Aorta (tissue), 5 donors: ENCODE measurements around the gene TSPAN17. TPM values are rescaled to one million over a fixed set of nuclear protein-coding genes. Genes with fewer than 3 reads are reported as not detected.

ENCODE experiments used
- ATAC-seq: fragments of 200-7000 bp; cut with Tn5 transposase; one replicate; pipeline ENCODE4 v1.9.1; 2022; ENCODE audit warnings: moderate library complexity; ENCODE audit not compliant: low FRiP score
- DNase-seq, 2 donors: peaks; one replicate each; pipeline ENCODE4 v3.0.0-alpha.2; 2020
- H3K27ac ChIP-seq, 2 donors: one replicate each; pipeline ENCODE4 v1.5.1; 2013; ENCODE audit warnings: low read length in 2 of 2, mild to moderate bottlenecking in 2 of 2, moderate library complexity in 2 of 2, control low read depth in 1 of 2, inconsistent platforms in 1 of 2, low read depth in 1 of 2
- H3K27me3 ChIP-seq, 2 donors: one replicate each; pipeline ENCODE4 v1.6.1; 2013; ENCODE audit warnings: control low read depth in 1 of 2, low read length in 1 of 2, mild to moderate bottlenecking in 1 of 2, moderate library complexity in 1 of 2; ENCODE audit not compliant: insufficient read depth in 2 of 2, control insufficient read depth in 1 of 2
- H3K36me3 ChIP-seq, 2 donors: one replicate each; pipeline ENCODE4 v1.6.1; 2013; ENCODE audit warnings: control low read depth in 1 of 2, low read length in 1 of 2, mild to moderate bottlenecking in 1 of 2; ENCODE audit not compliant: insufficient read depth in 2 of 2, control insufficient read depth in 1 of 2
- H3K4me1 ChIP-seq, 2 donors: one replicate each; pipeline ENCODE4 v1.6.1; 2013; ENCODE audit warnings: low read length in 2 of 2, control low read depth in 1 of 2, mild to moderate bottlenecking in 1 of 2, moderate library complexity in 1 of 2; ENCODE audit not compliant: insufficient read depth in 2 of 2, control insufficient read depth in 1 of 2
- H3K4me3 ChIP-seq, 2 donors: one replicate each; pipeline ENCODE4 v1.5.1; 2013; ENCODE audit warnings: low read length in 2 of 2, control low read depth in 1 of 2, mild to moderate bottlenecking in 1 of 2
- H3K9me3 ChIP-seq: one replicate; pipeline ENCODE4 v1.6.1; 2013; ENCODE audit warnings: mild to moderate bottlenecking, low read length; ENCODE audit not compliant: control insufficient read depth
- WGBS, 2 donors: extraction: QIAGEN DNeasy Blood & Tissue Kit; methylation state at CpG; one replicate each; pipeline ENCODE4 v1.1.7; 2013; 5-methylcytosine and 5-hydroxymethylcytosine counted together
- intact Hi-C, 2 donors: fragments of 100-400 bp; cut with DNase I; formaldehyde crosslinking; loops; one replicate each; pipeline versions ENCODE4 v1.14.2 to v1.15.0; 2022
- polyA plus RNA-seq, 2 donors: library from polyadenylated mRNA; stranded (reverse); fragments of 200-250 nt; gene quantifications; one replicate each; pipeline ENCODE4 v1.2.3, GENCODE V29; 2013
- total RNA-seq, 2 donors: library from RNA; stranded (reverse); fragmentation: NEBNext Ultra II Directional; extraction: Animal tissue kit (Norgen Biotek cat#: 25700); gene quantifications; one replicate each; pipeline ENCODE4 v1.2.1, GENCODE V29; 2021
- donor health status: healthy with polysubstance abuse.
- donor health status: Bipolar disorder and iron deficiency.
- donor health status: DM: no; HTN: no; CAD: no.
- donor health status: DM: no; HTN: no; CAD: no.
- donor health status: DM: yes; HTN: yes; CAD: no.

The TSPAN17 gene
- total and polyA plus RNA-seq, 4 donors = 13.9 to 22.9 (median 19.5) TPM

DNA sequence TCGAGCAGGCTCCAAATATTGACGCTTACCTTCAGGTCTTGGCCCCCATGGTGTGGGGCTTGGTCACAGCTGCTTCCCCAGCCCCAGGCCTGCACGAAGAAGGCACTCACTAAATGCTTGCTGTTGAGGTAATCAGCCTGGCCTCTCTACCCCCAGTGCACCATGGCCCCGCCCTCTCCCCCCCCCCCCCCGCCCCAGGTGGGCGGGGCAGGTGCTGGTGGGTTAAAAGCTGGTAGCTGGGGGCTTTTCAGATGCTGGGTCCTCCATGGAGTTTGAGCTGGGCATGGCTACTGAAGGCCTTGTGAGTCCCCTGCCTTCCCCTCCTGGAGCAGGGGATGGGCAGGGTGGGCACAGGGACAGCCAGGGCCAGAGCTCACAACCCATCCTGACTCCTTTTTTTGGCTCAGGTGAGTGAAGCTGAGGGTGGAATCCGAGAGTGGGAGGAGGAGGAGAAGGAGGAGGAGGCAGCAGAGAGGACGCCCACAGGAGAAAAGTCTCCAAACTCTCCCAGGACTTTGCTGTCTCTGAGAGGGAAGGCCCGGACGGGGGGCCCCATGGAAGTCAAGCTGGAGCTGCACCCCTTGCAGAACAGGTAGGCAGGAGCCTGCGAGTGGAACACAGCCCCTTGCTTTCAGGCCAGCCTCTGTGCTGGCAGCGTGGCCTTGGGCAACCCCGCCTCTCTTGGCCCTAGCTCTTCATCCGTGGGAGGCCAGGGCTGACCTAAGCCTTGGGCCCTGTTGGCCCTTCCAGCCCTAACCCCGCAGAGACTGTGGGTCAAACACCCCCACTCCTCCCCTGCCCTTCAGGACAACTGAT lies 4.4 kb upstream of the TSPAN17 start:
- intact Hi-C loops = loop anchor here in 1 of 2 donors (10.0 kb wide), 1 partner anchor 228 kb away; the partner anchor contains the start of gene CLTB
- 48 to 51% methylated on average over 12 to 15 of the region's 15 CpGs for WGBS, 2 donors

DNA sequence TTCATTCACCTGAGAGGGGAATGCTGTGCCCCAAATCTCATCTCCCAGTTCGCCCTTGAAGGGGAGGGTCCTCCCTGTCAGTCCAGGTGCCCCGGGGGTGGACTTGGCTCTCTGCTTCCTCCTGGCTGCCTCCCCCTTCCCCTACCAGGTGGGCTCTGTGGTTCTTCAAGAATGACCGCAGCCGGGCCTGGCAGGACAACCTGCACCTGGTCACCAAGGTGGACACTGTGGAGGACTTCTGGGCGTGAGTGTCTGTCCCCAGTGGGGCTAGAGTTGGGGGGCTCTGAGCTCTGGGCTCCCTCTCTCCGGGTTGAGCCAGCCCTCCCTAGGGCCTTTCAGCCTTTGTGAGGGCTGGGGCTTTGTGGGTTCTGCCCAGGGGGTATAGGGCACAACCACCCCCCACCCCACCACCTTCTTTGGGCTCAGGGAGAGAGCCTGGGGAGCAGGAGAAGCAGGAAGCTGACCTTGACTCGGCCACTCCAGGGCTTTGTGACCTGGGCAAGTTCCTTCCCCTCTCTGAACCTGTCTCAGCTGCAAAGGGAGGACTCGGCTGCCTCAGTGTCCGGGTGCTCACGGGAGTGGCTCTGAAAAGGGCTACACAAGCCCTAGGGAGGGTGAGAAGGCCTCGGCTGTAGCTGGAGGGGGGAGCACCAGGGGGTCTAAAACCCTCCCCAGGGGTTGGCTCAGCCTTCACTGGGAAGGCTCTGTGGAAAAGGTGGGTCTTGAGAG lies 3.6 kb upstream of the TSPAN17 start:
- Histone ChIP-seq H3K4me3 (no peak overlapping the region), H3K27me3 (no peaks in the 10 kb centered on the region), H3K27ac (no peak overlapping the region), H3K4me1 (no peaks in the 10 kb centered on the region), H3K9me3 (no peaks in the 10 kb centered on the region), H3K36me3 (no peaks in the 10 kb centered on the region)
- DNase-seq = no peak
- intact Hi-C loops = loop anchor here in 1 of 2 donors (10.0 kb wide), 1 partner anchor 229 kb away; the partner anchor contains the start of gene CLTB
- ATAC-seq = no peak
- WGBS, 2 donors = 86 to 88% methylated on average over 11 of the region's 11 CpGs

More for the DNA sequence above, 4.4 kb upstream of the TSPAN17 start:
- ATAC-seq (no peak), DNase-seq (no peak)
- no peaks in the 10 kb centered on the region for H3K9me3 ChIP-seq
- H3K36me3 ChIP-seq = no peaks in the 10 kb centered on the region
- H3K27ac ChIP-seq = no peak overlapping the region
- H3K27me3 ChIP-seq = no peaks in the 10 kb centered on the region
- no peaks in the 10 kb centered on the region for H3K4me1 ChIP-seq
- H3K4me3 ChIP-seq = no peak overlapping the region

DNA sequence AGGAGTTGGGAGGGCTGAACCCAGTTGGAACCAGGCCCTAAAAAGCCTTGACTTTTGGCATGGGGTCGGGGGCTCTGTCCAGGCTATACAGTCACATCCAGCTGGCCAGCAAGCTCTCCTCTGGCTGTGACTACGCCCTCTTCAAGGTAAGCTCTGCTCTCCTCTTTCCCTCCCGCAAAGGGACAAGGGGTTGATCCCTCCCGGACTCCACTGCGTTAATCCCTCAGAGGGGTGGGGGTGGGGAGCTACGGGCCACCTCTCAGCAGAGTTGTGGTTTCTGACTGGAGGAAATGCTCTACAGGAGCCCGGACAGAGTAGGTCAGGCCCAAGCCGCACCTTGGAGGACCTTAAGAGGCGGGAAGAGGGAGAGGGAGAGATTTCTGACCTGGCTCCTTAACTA lies 3.0 kb upstream of the TSPAN17 start:
- 73 to 82% methylated on average over 9 of the region's 9 CpGs for WGBS, 2 donors
- no peak for DNase-seq

DNA sequence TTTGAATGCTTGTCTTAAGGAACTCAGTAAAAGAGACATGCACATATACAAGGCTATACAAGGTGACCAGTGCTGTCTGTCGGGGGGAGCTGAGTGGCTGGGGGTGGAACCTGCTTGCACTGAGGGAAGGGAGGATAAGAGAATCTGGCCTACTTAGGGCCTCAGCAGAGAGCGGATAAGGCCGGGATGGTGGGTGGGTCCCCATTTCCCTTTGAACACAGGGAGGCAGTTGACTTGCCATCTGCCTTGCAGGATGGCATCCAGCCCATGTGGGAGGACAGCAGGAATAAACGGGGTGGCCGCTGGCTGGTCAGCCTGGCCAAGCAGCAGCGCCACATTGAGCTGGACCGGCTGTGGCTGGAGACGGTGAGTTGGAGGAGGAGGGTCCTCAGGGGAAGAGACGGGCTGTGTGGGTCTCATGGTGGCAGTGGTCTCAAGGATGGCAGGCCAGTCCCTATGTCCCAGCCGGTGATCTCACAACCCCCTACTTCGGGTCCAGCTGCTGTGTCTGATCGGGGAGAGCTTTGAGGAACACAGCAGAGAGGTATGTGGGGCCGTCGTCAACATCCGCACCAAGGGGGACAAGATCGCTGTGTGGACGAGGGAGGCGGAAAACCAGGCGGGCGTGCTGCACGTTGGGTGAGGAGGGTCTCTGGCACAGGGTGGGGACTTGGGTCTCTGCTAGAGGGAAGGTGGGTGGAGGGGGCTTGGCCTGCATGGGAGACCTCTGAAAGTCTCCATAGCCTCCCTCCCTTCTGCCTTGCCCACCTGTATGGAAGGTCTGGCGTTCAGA lies 2.2 kb upstream of the TSPAN17 start:
- DNase-seq = no peak
- no peaks in the 10 kb centered on the region for H3K27me3 ChIP-seq
- H3K4me1 ChIP-seq = no peaks in the 10 kb centered on the region
- ATAC-seq = no peak
- no peak overlapping the region for H3K4me3 ChIP-seq
- no peaks in the 10 kb centered on the region for H3K9me3 ChIP-seq
- intact Hi-C loops = loop anchor here (5.0 to 10.0 kb wide), 3 partner anchors 103 to 230 kb away; partner anchors contain the start of genes CLTB (in 1 of the 2) and RNF44 (in 1 of the 2)
- no peak overlapping the region for H3K27ac ChIP-seq
- no peaks in the 10 kb centered on the region for H3K36me3 ChIP-seq
- WGBS, 2 donors = 94 to 96% methylated on average over 22 of the region's 22 CpGs

More for the DNA sequence above, 3.0 kb upstream of the TSPAN17 start:
- H3K4me1 ChIP-seq = no peaks in the 10 kb centered on the region
- no peaks in the 10 kb centered on the region for H3K36me3 ChIP-seq
- no peak overlapping the region for H3K4me3 ChIP-seq
- H3K9me3 ChIP-seq = no peaks in the 10 kb centered on the region
- ATAC-seq = no peak
- H3K27ac ChIP-seq = no peak overlapping the region
- intact Hi-C loops = loop anchor here in 1 of 2 donors (10.0 kb wide), 1 partner anchor 229 kb away; the partner anchor contains the start of gene CLTB
- H3K27me3 ChIP-seq = no peaks in the 10 kb centered on the region

DNA sequence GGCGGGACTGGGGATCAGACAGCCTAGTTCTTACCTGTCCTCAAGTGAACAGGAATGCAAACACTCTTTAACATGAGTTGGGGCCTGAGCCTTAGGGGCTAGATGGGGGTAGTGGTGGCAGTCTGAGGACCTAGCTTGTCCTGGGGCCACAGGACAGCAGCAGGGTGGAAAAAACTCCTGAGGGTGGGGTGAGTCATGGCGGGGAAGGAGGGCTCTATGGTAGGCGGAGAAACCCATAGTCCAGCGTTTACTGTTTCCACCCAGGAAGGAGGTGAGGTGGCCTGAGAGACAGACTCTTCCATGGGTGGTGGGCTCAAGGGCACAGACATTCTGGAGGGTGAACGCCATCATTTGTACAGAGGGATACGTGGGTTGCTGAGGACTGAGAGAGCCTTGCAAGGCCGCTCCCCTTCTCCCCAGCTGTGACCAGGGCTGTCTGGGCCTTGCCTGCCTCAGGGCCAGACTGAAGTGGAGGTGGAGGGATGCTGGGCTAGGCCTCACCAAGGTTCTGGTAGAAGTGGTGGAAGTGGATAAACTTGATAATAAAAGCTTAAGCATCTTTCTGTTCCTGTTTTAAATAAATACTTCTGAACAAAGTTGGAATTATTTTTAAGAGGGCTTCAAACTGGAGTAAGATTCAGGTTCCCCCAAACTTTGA lies 1.1 kb upstream of the TSPAN17 start:
- ATAC-seq (no peak), DNase-seq (no peak)
- Histone ChIP-seq H3K4me1 (no peaks in the 10 kb centered on the region), H3K27ac (no peak overlapping the region), H3K4me3 (no peak overlapping the region), H3K36me3 (no peaks in the 10 kb centered on the region), H3K27me3 (no peaks in the 10 kb centered on the region), H3K9me3 (no peaks in the 10 kb centered on the region)
- intact Hi-C loops = loop anchor here (5.0 to 10.0 kb wide), 3 partner anchors 104 to 231 kb away; partner anchors contain the start of genes CLTB (in 1 of the 2) and RNF44 (in 1 of the 2)
- WGBS, 2 donors = 95 to 96% methylated on average over 7 of the region's 7 CpGs

DNA sequence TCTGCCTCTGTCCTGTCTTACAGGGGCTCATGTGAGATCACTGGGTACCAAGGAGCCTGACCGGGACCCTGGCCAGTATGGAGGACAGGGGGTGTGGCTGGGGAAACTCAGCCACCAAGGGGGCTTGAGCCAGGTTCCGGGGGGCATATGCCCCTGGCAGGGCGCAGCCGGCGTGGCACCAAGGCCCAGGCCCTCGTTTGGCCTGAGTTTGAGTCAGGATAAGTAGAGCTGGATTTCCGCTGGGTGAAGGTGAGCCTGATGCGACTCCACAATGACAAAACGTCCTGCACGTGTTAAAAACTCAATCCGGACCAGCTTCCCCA lies 616 bp upstream of the TSPAN17 start:
- WGBS, 2 donors = 20 to 28% methylated on average over 11 of the region's 11 CpGs
- intact Hi-C loops = loop anchor here (5.0 to 10.0 kb wide), 3 partner anchors 104 to 232 kb away; partner anchors contain the start of genes CLTB (in 1 of the 2) and RNF44 (in 1 of the 2)
- peak overlapping the region in 1 of 2 donors; percentile 26 for H3K27ac ChIP-seq

DNA sequence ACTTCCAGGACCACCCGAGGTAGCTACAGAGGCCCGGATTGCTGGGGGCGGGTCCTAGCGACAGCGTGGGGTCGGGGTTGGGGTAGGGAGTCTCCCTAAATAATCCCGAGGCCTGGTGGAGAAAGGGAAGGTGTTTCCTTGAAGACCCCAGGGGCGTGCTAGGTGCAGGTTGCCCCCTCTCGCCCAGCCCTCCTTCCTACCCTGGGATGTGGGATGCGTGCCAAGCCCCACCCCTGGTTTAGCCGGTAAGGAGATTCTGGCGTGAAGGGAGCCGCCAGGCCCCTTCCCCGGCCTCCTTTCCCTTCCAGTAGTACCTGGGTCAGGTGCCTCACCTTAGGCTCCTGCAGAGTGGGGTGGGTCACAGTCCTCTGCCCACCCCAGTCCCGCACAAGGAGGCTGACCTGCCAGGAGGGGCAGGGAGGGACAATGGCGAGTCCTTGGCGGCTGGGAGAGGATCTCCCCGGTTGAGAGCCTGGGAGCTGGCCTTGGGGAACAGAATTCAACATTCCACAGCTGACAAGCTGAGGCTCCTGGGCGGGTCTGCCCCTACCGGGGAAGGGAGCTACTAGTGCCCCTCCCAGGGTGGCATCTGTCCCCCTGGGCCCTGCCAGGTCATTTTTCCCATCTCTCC lies 674 bp downstream of the TSPAN17 start:
- peak in 1 of 2 donors; percentile 89 for DNase-seq
- 4 to 5% methylated on average over 19 to 20 of the region's 20 CpGs for WGBS, 2 donors
- Histone ChIP-seq H3K4me3 (peak overlapping the region; percentile 40 to 82), H3K4me1 (no peaks in the 10 kb centered on the region), H3K27me3 (no peaks in the 10 kb centered on the region), H3K27ac (no peak overlapping the region), H3K36me3 (no peaks in the 10 kb centered on the region), H3K9me3 (no peaks in the 10 kb centered on the region)
- intact Hi-C loops = loop anchor here (5.0 to 10.0 kb wide), 3 partner anchors 106 to 233 kb away; partner anchors contain the start of genes CLTB (in 1 of the 2) and RNF44 (in 1 of the 2)
- no peak for ATAC-seq

More for the DNA sequence above, 616 bp upstream of the TSPAN17 start:
- ATAC-seq (no peak), DNase-seq (peak in 1 of 2 donors; percentile 80)
- no peaks in the 10 kb centered on the region for H3K4me1 ChIP-seq
- no peaks in the 10 kb centered on the region for H3K9me3 ChIP-seq
- H3K27me3 ChIP-seq = no peaks in the 10 kb centered on the region
- no peak overlapping the region for H3K4me3 ChIP-seq
- no peaks in the 10 kb centered on the region for H3K36me3 ChIP-seq
